Spleen (tissue), 7 donors: ENCODE results near the gene BOLA2.
"Not testable (repeated sequence)": the region's sequence is repeated elsewhere in the genome, so short reads cannot be mapped to it uniquely, and the experiment has no call there.

Experiments used
- CTCF ChIP-seq, 11 experiments: fragments of 200-600 bp in 7 of 11; fragments of 450-650 bp in 4 of 11; sonication (generic) in 4 of 11; IDR thresholded peaks in 8 of 11; conservative IDR thresholded peaks in 3 of 11; 1 replicate in 7 of 11; 2 replicates in 4 of 11; pipeline versions ENCODE4 v1.4.0 to v1.8.0; 2016 to 2021; ENCODE audit warnings: antibody characterized with exemption in 11 of 11, inconsistent platforms in 4 of 11, mild to moderate bottlenecking in 1 of 11
- POLR2A ChIP-seq, 3 donors: fragments of 450-650 bp; IDR thresholded peaks; one replicate each; pipeline ENCODE4 v1.5.1; 2017; ENCODE audit warnings: antibody characterized with exemption in 3 of 3, mild to moderate bottlenecking in 1 of 3
- POLR2AphosphoS5 ChIP-seq, 3 donors: sonication (generic); formaldehyde crosslinking; IDR thresholded peaks; one replicate each; pipeline ENCODE4 v1.5.1; 2017; ENCODE audit warnings: antibody characterized with exemption in 3 of 3
- donor health status: DM: no; HTN: no; CAD: no; lungs with moderate emphysema.
- donor health status: DM: no; HTN: no; CAD: no.
- donor health status: DM: no; HTN: no; CAD: no.

GRCh38 chr16:29482276-29482675 is 28.1 kb upstream of the BOLA2 start:
- not testable (repeated sequence) for TF ChIP-seq CTCF (IDR thresholded peaks at IDR 0.05 in 8 of 11, conservative IDR thresholded peaks at IDR 0.05 in 3 of 11); POLR2A (IDR thresholded peaks at IDR 0.05); POLR2AphosphoS5 (IDR thresholded peaks at IDR 0.05)
